Osteocyte (in vitro differentiated cells): ENCODE data around the gene USP15. TPM values are rescaled to one million over a fixed set of nuclear protein-coding genes. Genes with fewer than 3 reads are reported as not detected.

Experiments
- DNase-seq: peaks from one replicate; pipeline ENCODE4 v3.0.0; 2021; ENCODE audit warnings: mixed read lengths; ENCODE audit not compliant: unreplicated experiment; ENCODE audit errors: extremely low spot score
- H3K27ac Mint-ChIP-seq: one replicate; pipeline ENCODE4 v1.8.0; 2021; ENCODE audit warnings: mild to moderate bottlenecking, mixed read lengths; ENCODE audit not compliant: unreplicated experiment
- H3K27me3 Mint-ChIP-seq: one replicate; pipeline ENCODE4 v1.8.0; 2021; ENCODE audit warnings: mixed read lengths; ENCODE audit not compliant: unreplicated experiment
- H3K36me3 Mint-ChIP-seq: one replicate; pipeline ENCODE4 v1.8.0; 2021; ENCODE audit warnings: mixed read lengths; ENCODE audit not compliant: unreplicated experiment
- H3K4me1 Mint-ChIP-seq: one replicate; pipeline ENCODE4 v1.8.0; 2021; ENCODE audit warnings: mixed read lengths; ENCODE audit not compliant: unreplicated experiment
- H3K4me3 Mint-ChIP-seq: one replicate; pipeline ENCODE4 v1.8.0; 2021; ENCODE audit warnings: mild to moderate bottlenecking, moderate library complexity, mixed read lengths; ENCODE audit not compliant: unreplicated experiment
- H3K9me3 Mint-ChIP-seq: one replicate; pipeline ENCODE4 v1.8.0; 2021; ENCODE audit warnings: mixed read lengths; ENCODE audit not compliant: unreplicated experiment
- total RNA-seq: library from RNA; stranded (reverse); gene quantifications from 2 replicates; pipeline ENCODE4 v1.2.1, GENCODE V29; 2021
- TF ChIP-seq, protein P1 (sequence below): fragments of 200-600 bp; sonication (generic); IDR thresholded peaks from 2 replicates; pipeline ENCODE4 v1.5.0; 2021; ENCODE audit warnings: antibody characterized with exemption, mild to moderate bottlenecking, moderate library complexity

Gene USP15
- total RNA-seq, 1 donor from 2014 or later = 45.0 TPM

DNA sequence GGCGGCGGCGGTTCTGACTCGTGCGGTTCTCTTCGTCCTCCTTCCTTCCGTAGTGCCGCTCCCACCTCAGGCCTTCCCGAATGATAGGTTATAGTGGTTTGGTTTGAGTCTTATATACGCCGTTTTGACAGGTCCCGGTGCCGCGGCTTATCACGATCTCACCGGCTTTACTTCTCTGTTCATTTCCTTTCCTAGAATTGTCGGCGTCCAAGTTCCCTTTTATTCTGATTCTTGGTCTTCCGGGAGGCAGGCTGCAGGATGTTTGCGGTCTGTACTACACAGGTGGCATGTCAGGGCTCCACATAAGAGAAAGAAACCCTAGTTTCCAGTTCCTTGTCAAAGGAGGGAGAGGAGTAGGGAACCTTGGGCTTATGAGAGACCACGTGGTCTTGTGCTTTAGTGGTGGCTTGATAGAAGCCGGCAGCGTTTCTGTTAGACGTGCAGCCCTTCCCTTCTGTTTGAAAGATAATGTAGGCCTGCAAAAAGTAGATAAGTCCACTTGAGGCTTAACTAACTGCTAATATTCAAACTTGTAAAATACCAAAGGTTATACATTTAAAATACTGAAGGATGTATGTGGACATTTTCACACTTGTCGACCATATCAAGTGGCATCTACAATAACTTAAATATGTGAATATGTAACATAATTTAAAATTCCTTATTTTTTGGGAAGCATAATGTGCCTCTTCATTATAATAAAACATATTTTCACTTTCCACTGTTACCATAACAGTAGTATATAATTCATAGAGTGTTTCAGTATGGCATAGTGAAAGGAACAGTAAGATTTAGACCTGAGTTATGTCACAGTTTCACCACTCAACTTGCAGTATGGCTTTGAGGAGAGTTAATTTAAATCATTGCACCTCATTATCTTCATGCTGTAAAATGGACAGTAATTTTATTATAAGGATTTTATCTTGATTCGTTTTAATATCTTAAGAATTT is 804 bp downstream of the USP15 start:
- Mint-ChIP-seq H3K9me3 (no peaks in the 10 kb centered on the region), H3K36me3 (peaks cover 2% of the 10 kb centered on the region), H3K4me1 (peaks cover 23% of the 10 kb centered on the region), H3K27ac (peak overlapping the region; percentile 96), H3K4me3 (peak overlapping the region; percentile 100), H3K27me3 (no peaks in the 10 kb centered on the region)
- DNase-seq = no peak
- TF ChIP-seq, protein P1, sequence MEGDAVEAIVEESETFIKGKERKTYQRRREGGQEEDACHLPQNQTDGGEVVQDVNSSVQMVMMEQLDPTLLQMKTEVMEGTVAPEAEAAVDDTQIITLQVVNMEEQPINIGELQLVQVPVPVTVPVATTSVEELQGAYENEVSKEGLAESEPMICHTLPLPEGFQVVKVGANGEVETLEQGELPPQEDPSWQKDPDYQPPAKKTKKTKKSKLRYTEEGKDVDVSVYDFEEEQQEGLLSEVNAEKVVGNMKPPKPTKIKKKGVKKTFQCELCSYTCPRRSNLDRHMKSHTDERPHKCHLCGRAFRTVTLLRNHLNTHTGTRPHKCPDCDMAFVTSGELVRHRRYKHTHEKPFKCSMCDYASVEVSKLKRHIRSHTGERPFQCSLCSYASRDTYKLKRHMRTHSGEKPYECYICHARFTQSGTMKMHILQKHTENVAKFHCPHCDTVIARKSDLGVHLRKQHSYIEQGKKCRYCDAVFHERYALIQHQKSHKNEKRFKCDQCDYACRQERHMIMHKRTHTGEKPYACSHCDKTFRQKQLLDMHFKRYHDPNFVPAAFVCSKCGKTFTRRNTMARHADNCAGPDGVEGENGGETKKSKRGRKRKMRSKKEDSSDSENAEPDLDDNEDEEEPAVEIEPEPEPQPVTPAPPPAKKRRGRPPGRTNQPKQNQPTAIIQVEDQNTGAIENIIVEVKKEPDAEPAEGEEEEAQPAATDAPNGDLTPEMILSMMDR = no peak

DNA sequence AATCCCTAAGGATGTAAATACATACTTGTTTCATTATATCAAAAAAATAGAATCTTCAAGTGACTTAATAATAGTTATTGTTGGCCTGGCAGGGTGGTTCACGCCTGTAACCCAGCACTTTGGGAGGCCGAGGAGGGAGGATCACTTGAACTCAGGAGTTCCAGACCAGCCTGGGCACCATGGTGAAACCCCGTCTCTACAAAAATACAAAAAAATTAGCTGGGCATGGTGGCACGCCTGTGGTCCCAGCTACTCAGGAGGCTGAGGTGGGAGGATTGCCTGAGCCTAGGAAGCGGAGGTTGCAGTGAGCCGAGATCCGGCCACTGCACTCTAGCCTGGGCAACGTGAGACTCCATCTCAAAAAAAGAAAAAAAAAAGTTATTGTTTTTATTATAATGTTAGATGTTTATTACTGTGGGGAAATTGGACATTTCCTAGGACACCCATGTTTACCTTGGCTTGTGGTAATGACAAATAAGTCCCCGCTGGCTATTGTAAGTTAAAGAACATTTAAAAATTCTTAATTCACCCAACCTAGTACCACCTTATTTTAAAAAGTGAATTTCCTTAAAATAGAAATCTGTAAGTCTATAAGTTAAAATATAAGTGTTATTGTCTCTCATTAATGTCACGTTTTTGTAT is 1.8 kb downstream of the USP15 start:
- no peaks in the 10 kb centered on the region for H3K9me3 Mint-ChIP-seq
- peaks cover 23% of the 10 kb centered on the region for H3K4me1 Mint-ChIP-seq
- no peak for DNase-seq
- peak overlapping the region; percentile 40 for H3K4me3 Mint-ChIP-seq
- TF ChIP-seq, protein P1 = no peak
- H3K36me3 Mint-ChIP-seq = peaks cover 2% of the 10 kb centered on the region
- no peaks in the 10 kb centered on the region for H3K27me3 Mint-ChIP-seq
- no peak overlapping the region for H3K27ac Mint-ChIP-seq

DNA sequence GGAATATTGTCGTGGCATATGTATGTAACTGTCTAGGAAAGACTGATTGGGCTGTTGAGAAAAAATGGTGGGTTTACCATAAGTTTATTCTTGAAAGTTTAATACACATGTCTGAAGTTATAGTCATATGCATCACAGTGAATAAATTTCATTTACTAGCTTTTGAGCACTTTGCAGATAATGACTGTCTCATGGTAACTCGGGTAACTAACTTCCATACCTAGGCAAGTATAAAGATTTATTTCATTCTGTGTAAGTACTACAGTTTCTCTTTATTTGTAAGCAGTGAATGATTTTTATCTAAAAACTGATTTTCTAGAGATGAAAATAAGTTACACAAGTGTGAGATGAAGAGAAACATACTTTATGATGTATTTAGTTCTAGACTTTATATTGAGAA is 3.0 kb downstream of the USP15 start:
- DNase-seq = no peak
- peaks cover 26% of the 10 kb centered on the region for H3K4me1 Mint-ChIP-seq
- TF ChIP-seq, protein P1 = no peak
- H3K9me3 Mint-ChIP-seq = no peaks in the 10 kb centered on the region
- H3K36me3 Mint-ChIP-seq = peaks cover 2% of the 10 kb centered on the region
- H3K27me3 Mint-ChIP-seq = no peaks in the 10 kb centered on the region
- no peak overlapping the region for H3K4me3 Mint-ChIP-seq
- H3K27ac Mint-ChIP-seq = no peak overlapping the region

DNA sequence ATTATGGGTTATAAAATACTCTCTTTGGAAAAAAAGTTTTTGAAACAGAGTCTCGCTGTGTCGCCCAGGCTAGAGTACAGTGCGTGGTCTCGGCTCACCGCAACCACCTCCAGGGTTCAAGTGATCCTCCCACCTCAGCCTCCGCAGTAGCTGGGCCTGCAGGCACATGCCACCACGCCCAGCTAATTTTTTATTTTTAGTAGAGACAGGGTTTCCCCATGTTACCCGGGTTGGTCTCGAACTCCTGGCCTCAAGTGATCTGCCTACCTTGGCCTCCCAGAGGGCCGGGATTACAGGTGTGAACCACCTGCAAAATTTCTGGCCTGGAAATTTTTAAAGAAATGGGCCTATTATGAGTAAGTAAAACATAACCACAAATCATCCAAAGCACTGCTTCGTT is 3.8 kb downstream of the USP15 start:
- no peak for DNase-seq
- H3K9me3 Mint-ChIP-seq = no peaks in the 10 kb centered on the region
- no peak overlapping the region for H3K4me3 Mint-ChIP-seq
- peaks cover 2% of the 10 kb centered on the region for H3K36me3 Mint-ChIP-seq
- peaks cover 33% of the 10 kb centered on the region for H3K4me1 Mint-ChIP-seq
- no peak overlapping the region for H3K27ac Mint-ChIP-seq
- H3K27me3 Mint-ChIP-seq = no peaks in the 10 kb centered on the region
- TF ChIP-seq, protein P1 = no peak

DNA sequence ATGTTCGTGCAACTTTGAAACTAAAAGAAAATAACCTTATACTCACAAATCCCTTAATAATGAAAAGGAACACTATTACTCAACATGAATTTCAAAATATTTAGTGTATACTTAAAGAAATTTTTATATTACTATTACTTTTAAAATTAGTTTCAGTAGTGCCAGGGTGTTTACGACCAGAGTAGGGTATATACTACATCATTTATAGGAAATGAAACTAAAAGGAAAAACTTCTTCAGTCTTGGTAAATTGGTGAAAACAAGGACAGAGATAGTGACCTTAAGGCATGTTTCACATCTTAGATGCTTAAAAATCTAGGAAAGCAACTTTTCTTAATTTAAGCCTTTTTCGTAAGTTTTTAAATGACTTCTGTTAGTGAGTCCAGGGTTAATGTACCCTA is 4.5 kb downstream of the USP15 start:
- Mint-ChIP-seq H3K9me3 (no peaks in the 10 kb centered on the region), H3K27ac (no peak overlapping the region), H3K27me3 (no peaks in the 10 kb centered on the region), H3K4me3 (no peak overlapping the region), H3K36me3 (peaks cover 2% of the 10 kb centered on the region), H3K4me1 (peaks cover 29% of the 10 kb centered on the region)
- no peak for DNase-seq
- TF ChIP-seq, protein P1 = no peak
